KOPT-K1 (cell line): ENCODE data around the gene ZNF101.

Source experiments
- H3K27ac ChIP-seq: fragments of 200-600 bp; sonication (generic); 2 replicates; pipeline ENCODE4 v1.5.1; 2016; ENCODE audit warnings: antibody characterized with exemption, mild to moderate bottlenecking, low read depth, low read length; ENCODE audit not compliant: poor library complexity, severe bottlenecking
- H3K36me3 ChIP-seq: fragments of 200-600 bp; sonication (generic); 2 replicates; pipeline ENCODE4 v1.5.1; 2017; ENCODE audit warnings: antibody characterized with exemption, mild to moderate bottlenecking, low read length, moderate library complexity; ENCODE audit not compliant: insufficient read depth
- H3K9me3 ChIP-seq: fragments of 200-600 bp; sonication (generic); 2 replicates; pipeline ENCODE4 v1.5.1; 2017; ENCODE audit warnings: antibody characterized with exemption, low read length, mild to moderate bottlenecking; ENCODE audit not compliant: insufficient read depth, poor library complexity, severe bottlenecking

ZNF101 gene

GRCh38 chr19:19704836-19705235 is 36.2 kb downstream of the ZNF101 start:
- no peak overlapping the region for H3K27ac ChIP-seq
- H3K9me3 ChIP-seq: peaks cover 92% of the 10 kb centered on the region
- H3K36me3 ChIP-seq: peaks cover 24% of the 10 kb centered on the region

- Histone ChIP-seq H3K27ac (no peak overlapping the region), H3K9me3 (peaks cover 100% of the 10 kb centered on the region), H3K36me3 (peaks cover 80% of the 10 kb centered on the region)
These were observed 41.9 kb downstream of the ZNF101 start for GRCh38 chr19:19710506-19710905.

DNA sequence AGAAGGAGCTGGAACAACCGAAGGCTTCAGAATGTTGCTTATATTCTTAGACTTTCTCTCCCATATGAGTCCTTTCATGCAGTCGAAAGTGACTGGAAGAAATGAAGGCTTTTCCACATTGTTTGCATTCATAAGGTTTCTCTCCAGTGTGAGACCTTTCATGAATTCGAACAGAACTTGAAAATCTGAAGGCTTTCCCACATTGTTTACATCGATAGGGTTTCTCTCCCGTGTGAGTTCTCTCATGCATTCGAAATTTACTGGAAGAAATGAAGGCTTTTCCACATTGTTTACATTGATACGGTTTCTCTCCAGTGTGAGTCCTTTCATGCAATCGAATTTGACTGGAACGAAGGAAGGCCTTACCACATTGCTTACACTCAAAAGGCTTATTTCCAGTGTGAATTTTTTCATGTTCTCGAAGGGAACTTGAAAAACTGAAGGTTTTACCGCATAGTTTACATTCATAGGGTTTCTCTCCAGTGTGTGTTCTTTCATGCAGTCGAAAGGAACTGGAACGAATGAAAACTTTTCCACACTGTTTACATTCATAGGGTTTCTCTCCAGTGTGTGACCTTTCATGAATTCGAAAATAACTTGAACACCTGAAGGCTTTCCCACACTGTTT is 42.8 kb downstream of the ZNF101 start:
- Histone ChIP-seq H3K36me3 (peaks cover 88% of the 10 kb centered on the region), H3K27ac (no peak overlapping the region), H3K9me3 (peaks cover 100% of the 10 kb centered on the region)

- Histone ChIP-seq H3K36me3 (peaks cover 96% of the 10 kb centered on the region), H3K9me3 (peaks cover 100% of the 10 kb centered on the region)
These were observed 43.5 kb downstream of the ZNF101 start for GRCh38 chr19:19711934-19712828.

GRCh38 chr19:19719798-19720197 is 51.2 kb downstream of the ZNF101 start:
- Histone ChIP-seq H3K27ac (no peak overlapping the region), H3K36me3 (peaks cover 40% of the 10 kb centered on the region), H3K9me3 (peaks cover 89% of the 10 kb centered on the region)

More at GRCh38 chr19:19711934-19712828, 43.5 kb downstream of the ZNF101 start:
- no peak overlapping the region for H3K27ac ChIP-seq

DNA sequence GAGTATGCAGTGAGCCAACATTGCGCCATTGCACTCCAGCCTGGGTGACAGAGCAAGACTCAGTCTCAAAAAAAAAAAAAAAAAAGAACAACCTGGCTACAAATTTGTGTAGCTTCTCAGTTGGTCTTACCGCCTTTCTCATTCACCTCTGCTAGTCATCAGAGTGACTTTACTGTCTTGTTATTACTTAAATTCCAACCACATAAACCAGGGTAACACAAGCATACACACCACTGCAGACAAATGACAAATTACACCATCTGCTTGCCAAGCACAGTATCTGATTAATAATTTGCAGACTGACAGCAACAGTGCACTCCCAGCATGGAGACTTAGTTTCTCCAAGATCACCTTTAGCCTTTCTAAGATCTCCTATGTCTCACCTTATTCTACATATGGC is 53.3 kb downstream of the ZNF101 start:
- H3K9me3 ChIP-seq: peaks cover 86% of the 10 kb centered on the region
- peaks cover 24% of the 10 kb centered on the region for H3K36me3 ChIP-seq
- no peak overlapping the region for H3K27ac ChIP-seq

DNA sequence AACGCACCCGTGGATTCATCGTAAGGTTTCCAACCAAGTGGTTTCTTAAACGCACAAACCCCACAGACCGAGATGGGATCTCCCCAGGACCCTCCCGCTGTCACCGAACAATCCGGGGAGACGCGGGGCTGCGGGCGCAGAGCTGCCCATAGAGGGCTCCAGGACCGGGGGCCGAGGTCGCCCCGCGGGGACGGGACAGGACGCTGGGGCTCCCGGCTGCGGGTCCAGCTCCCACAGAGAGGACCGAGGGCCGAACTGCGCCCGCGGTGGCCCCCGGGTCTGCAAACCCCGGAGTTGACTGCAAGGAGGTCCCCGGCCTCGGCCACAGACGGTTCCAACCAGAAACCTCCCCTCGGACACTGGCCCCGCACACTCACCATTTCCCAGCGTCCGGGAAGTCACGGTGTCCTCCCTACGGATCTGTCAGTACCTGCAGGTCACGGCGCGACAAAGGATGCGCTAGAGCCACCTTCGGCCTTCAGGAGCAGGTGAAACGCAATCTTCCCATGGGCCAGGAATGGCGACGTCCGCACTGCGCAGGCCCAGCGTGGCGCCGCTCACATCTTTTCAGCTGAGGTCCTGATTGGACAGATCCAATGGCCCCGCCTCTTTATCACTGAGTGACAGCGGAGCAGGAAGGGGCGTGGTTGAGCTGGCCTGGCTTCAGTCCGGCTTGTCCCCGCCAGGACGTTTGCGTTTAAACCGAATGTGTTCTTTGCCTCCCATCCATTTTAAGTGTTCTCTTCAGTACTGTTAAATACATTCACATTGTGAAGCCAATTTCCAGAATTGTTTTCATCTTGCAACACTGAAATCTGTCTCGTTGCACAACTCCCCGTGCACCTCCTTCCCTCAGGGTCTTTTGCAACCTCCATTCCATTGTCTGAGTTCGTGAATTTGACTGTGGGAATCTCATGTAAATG is 64.2 kb downstream of the ZNF101 start, which contains the start of gene ZNF14:
Gene ZNF14, minus strand, starts transcription at position 534 of the 923 bp plus-strand sequence. Its CDS starts 154 bp downstream, at position 380.
- Histone ChIP-seq H3K27ac (peak within 1 kb of the TSS; percentile 77), H3K9me3 (peaks cover 40% of the 10 kb centered on the region), H3K36me3 (peaks cover 38% of the 10 kb centered on the region)
